Measurements from ENCODE around the gene CMC2. TPM values are rescaled to one million over a fixed set of nuclear protein-coding genes. Genes with fewer than 3 reads are reported as not detected.

Gene CMC2
- total and polyA plus RNA-seq, 2 of the 13 experiments (the other 11 are each of a cell fraction or from before 2014, with no cell fraction given) = 116 to 129 TPM

GRCh38 chr16:81006813-81007695 lies at the start of gene CMC2, which contains the start of gene CENPN (continued):
- peak; percentile 16; the same call in 1 of the 2 replicates for TF ChIP-seq HNF1A (IDR thresholded peaks at IDR 0.05; ENCODE audit: low read depth)
- TF ChIP-seq HNF1A (CRISPR knock-in tag; IDR thresholded peaks at IDR 0.05; ENCODE audit: borderline replicate concordance) = peak; percentile 81; the same call in 1 of the 2 replicates
- 0 out of 2 replicates have a peak, but pooled peaks have one; percentile 76 for TF ChIP-seq ETS1 (CRISPR knock-in tag; IDR thresholded peaks at IDR 0.05)
- peak; percentile 34 for TF ChIP-seq HOXA5 (CRISPR knock-in tag; IDR thresholded peaks at IDR 0.05)
- TF ChIP-seq ZFP91 (CRISPR knock-in tag; IDR thresholded peaks at IDR 0.05; ENCODE audit: borderline replicate concordance) = peak; percentile 84; the same call in 1 of the 2 replicates
- no peak; the same call in 1 of the 2 replicates for TF ChIP-seq ZNF616 (CRISPR knock-in tag; IDR thresholded peaks at IDR 0.05; ENCODE audit: low read depth)
- peak; percentile 15 to 93; a peak in 3 of 4 replicates for TF ChIP-seq HMGXB4 (CRISPR knock-in tag; IDR thresholded peaks at IDR 0.05; ENCODE audit: borderline replicate concordance in 1 of 2, low read depth in 1 of 2)
- TF ChIP-seq ZNF44 (CRISPR knock-in tag; IDR thresholded peaks at IDR 0.05) = no peak
- TF ChIP-seq RFXAP (CRISPR knock-in tag; IDR thresholded peaks at IDR 0.05; ENCODE audit: borderline replicate concordance) = peak; percentile 73
- peak; percentile 39 for TF ChIP-seq MEIS2 (CRISPR knock-in tag; IDR thresholded peaks at IDR 0.05)
- no peak for TF ChIP-seq U2AF2 (IDR thresholded peaks at IDR 0.05; ENCODE audit: low read depth, low read length)
- TF ChIP-seq SSRP1 (CRISPR knock-in tag; IDR thresholded peaks at IDR 0.05) = no peak
- 0 out of 4 replicates have a peak, but pooled peaks of 1 of the 2 experiments have one; percentile 5 for TF ChIP-seq MAFK (conservative IDR thresholded peaks at IDR 0.05 in 1 of 2, IDR thresholded peaks at IDR 0.05 in 1 of 2; ENCODE audit: low read length in 2 of 2)
- no peak for TF ChIP-seq ZNF549 (CRISPR knock-in tag; IDR thresholded peaks at IDR 0.05)
- 0 out of 2 replicates have a peak, but pooled peaks have one; percentile 29 for TF ChIP-seq ZBTB46 (CRISPR knock-in tag; IDR thresholded peaks at IDR 0.05; ENCODE audit: borderline replicate concordance)
- no peak for TF ChIP-seq ZNF17 (CRISPR knock-in tag; IDR thresholded peaks at IDR 0.05)
